K562 (cell line): ENCODE measurements around the gene B2M. TPM values are rescaled to one million over a fixed set of nuclear protein-coding genes. Genes with fewer than 3 reads are reported as not detected.

Experiments
- ERF ChIP-seq: fragments of 450-650 bp; formaldehyde crosslinking; IDR thresholded peaks from 2 replicates; pipeline ENCODE4 v1.4.0; 2020; ENCODE audit warnings: mild to moderate bottlenecking, mixed read lengths
- MBD2 ChIP-seq: sonication (generic); IDR thresholded peaks from 2 replicates; pipeline ENCODE4 v1.6.1; 2016; ENCODE audit warnings: low read depth, borderline replicate concordance
- MYNN ChIP-seq, 2 experiments: sonication (generic); formaldehyde crosslinking in 1 of 2; IDR thresholded peaks; 2 replicates each; pipeline versions ENCODE4 v1.5.0 to v1.6.1; 2016 to 2020; ENCODE audit warnings: antibody characterized with exemption in 1 of 2, missing genetic modification reagents in 1 of 2
- NR1H2 ChIP-seq: sonication (generic); formaldehyde crosslinking; IDR thresholded peaks from 2 replicates; pipeline ENCODE4 v1.4.0; 2020; ENCODE audit warnings: mild to moderate bottlenecking, missing genetic modification reagents
- ZBTB40 ChIP-seq, 2 experiments: fragments of 450-650 bp in 1 of 2; sonication (generic) in 1 of 2; formaldehyde crosslinking in 1 of 2; IDR thresholded peaks; 2 replicates each; pipeline versions ENCODE4 v1.7.1 to v1.9.0; 2016 to 2022; ENCODE audit warnings: inconsistent platforms in 1 of 2, mild to moderate bottlenecking in 1 of 2, missing genetic modification reagents in 1 of 2
- ZBTB49 ChIP-seq: sonication (generic); formaldehyde crosslinking; IDR thresholded peaks from 2 replicates; pipeline ENCODE4 v1.8.0; 2022; ENCODE audit warnings: missing genetic modification reagents, mild to moderate bottlenecking, borderline replicate concordance
- ZNF121 ChIP-seq: sonication (generic); formaldehyde crosslinking; conservative IDR thresholded peaks from 2 replicates; pipeline ENCODE4 v1.8.0; 2022; ENCODE audit warnings: missing genetic modification reagents
- ZNF347 ChIP-seq: fragments of 450-650 bp; formaldehyde crosslinking; IDR thresholded peaks from 2 replicates; pipeline ENCODE4 v1.4.0; 2020; ENCODE audit warnings: low read depth, mild to moderate bottlenecking, moderate library complexity
- polyA plus RNA-seq, 8 experiments: library from polyadenylated mRNA; depleted of rRNA in 4 of 8; stranded (reverse) in 5 of 8; unstranded in 3 of 8; fragments of >200 nt; fragmentation: Nextera tagmentation in 2 of 8; fragmentation: Illumina TruSeq in 1 of 8; extraction: Ambion mirVana in 2 of 8; extraction: Trizol in 1 of 8; gene quantifications; 2 replicates each; pipeline versions ENCODE4 v1.2.1 to v1.2.3, GENCODE V29; 2011 to 2014; ENCODE audit warnings: inconsistent platforms in 1 of 8, missing spikeins in 1 of 8
- total RNA-seq, 7 experiments: library from RNA; depleted of rRNA in 6 of 7; stranded (reverse); fragments of >200 nt in 6 of 7; fragmentation: Illumina TruSeq in 2 of 7; extraction: Trizol in 2 of 7; gene quantifications; 2 replicates each; pipeline versions ENCODE4 v1.2.1 to v1.2.3, GENCODE V29; 2011 to 2021; ENCODE audit warnings: low replicate concordance in 1 of 7

The B2M gene
- total and polyA plus RNA-seq, 9 of the 15 experiments (the other 6 are each of a cell fraction or from before 2014, with no cell fraction given), result 460 to 3,138 (median 1,032) TPM

- no peak for TF ChIP-seq ERF (CRISPR knock-in tag)
- no peak for TF ChIP-seq ZNF347 (CRISPR knock-in tag)
- peak; percentile 58 for TF ChIP-seq MYNN (IDR thresholded peaks at IDR 0.05)
- no peak for TF ChIP-seq MYNN (CRISPR knock-in tag; IDR thresholded peaks at IDR 0.05)
- peak; percentile 47; the same call in 1 of the 2 replicates for TF ChIP-seq MBD2
- peak; percentile 47 for TF ChIP-seq ZBTB40 (IDR thresholded peaks at IDR 0.05)
- TF ChIP-seq ZBTB40 (CRISPR knock-in tag; IDR thresholded peaks at IDR 0.05), result no peak
- TF ChIP-seq NR1H2 (CRISPR knock-in tag), result no peak
- TF ChIP-seq ZNF121, result no peak
- TF ChIP-seq ZBTB49 (CRISPR knock-in tag), result no peak
Observed at GRCh38 chr15:44728576-44729407, 17.5 kb downstream of the B2M start (continued).
